Activated CD4-positive, CD25-positive, alpha-beta regulatory T cell (primary cell): Measurements from ENCODE around the gene MARCHF7.
"Not testable (repeated sequence)": the region's sequence is repeated elsewhere in the genome, so short reads cannot be mapped to it uniquely, and the experiment has no call there.

Source experiments
- DNase-seq, 4 experiments: peaks; one replicate each; lab custom pipeline; 2025; lab: John Stamatoyannopoulos, UW

The MARCHF7 gene

DNA sequence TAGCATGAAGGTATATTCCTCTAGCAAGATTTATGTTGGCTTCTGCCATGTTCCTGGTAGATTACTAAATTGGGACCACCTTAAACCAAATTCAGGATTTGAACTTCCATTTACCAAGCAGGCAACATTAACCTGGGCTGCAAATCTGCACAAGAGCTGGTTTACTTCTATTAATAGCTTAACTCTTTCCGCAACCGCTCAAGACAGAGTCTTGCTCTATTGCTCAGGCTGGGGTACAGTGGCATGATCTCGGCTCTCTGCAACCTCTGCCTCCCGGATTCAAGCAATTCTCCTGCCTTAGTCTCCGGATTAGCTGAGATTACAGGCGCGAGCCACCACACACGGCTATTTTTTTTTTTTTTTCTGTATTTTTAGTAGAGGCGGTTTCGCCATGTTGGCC is 8.4 kb downstream of the MARCHF7 start:
- DNase-seq = no peak

DNA sequence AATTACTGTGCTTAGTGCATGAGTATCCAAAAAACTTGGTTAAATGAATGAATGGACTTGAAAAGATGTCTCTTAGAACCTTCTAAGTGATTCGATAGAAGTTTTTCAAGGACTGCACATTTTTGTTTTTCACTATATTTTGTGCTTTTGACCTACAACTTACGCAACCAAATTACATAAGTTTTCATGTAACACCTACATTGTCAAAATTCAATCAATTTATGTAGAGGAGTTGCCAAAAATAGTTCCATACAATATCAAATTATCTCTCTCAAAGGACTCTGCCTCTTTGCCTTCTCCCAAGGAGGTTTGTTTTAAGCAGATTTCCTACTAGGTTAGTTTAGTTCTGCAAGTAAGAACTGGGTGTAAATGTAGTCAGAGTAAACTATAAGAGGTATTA is 10.3 kb downstream of the MARCHF7 start:
- DNase-seq = no peak

DNA sequence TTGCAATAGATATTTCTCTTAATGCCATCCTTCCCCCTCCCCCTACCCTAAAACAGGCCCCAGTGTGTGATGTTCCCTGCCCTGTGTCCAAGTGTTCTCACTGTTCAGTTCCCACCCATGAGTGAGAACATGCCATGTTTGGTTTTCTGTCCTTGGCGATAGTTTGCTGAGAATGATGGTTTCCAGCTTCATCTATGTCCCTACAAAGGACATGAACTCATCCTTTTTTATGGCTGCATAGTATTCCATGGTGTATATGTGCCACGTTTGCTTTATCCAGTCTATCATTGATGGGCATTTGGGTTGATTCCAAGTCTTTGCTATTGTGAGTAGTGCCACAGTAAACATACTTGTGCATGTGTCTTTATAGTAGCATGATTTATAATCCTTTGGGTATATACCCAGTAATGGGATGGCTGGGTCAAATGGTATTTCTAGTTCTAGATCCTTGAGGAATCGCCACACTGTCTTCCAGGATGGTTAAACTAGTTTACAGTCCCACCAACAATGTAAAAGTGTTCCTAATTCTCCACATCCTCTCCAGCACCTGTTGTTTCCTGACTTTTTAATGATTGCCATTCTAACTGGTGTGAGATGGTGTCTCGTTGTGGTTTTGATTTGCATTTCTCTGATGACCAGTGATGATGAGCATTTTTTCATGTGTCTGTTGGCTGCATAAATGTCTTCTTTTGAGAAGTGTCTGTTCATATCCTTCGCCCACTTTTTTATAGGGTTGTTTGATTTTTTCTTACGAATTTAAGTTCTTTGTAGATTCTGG is 12.7 kb downstream of the MARCHF7 start:
- not testable (repeated sequence) for DNase-seq

DNA sequence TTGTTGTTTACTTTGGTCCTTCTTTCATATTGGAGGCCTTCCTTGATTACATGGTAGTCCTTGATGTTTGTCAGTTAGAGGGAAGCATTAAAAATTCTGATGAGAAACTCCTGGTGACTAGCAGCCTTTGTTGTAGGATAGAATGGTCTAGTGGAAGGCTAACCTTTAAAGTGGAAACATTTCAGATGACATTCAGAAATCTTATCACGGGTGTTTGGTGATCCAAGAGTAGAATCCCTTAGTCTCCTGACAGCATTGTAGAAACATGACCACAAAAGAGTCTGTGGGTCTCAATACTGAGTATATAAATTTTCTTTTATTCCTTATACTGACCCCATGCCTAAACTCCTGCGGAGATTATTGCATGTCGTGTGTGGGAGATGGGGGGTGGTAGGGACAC is 13.4 kb downstream of the MARCHF7 start:
- no peak for DNase-seq

DNA sequence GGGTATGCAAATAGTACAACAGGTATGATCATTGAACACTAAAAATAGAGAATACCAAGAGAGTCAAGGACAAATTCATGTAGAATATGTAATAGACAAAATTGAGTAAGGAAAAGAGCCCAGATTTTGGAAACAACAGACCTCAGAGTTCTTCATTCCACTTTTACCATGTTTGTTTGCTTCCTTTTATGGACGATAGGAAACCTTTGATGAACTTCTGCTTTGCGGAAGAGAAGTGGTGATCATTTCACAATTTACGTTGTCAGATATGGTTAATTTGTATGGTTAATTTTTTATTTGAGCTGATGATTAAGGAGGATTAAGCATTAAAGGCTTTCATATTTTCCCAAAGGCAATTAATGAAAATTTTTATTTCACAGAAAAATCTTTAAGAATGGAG is 16.3 kb downstream of the MARCHF7 start:
- DNase-seq = no peak

DNA sequence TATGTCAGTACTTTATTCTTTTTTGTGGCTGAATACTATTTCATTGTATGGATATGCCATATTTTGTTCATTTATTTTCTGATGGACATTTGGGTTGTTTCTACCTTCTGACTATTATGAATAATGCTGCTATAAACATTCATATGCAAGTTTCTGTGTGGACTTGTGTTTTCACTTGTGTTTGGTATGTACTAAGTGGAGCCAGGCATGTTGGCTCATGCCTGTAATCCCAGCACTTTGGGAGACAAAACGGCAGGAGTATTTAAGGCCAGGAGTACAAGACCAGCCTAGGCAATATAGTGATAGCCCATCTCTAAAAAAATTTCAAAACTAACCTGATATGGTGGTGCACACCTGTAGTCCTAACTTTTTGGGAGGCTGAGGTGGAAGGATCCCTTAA is 23.3 kb downstream of the MARCHF7 start:
- DNase-seq = no peak

DNA sequence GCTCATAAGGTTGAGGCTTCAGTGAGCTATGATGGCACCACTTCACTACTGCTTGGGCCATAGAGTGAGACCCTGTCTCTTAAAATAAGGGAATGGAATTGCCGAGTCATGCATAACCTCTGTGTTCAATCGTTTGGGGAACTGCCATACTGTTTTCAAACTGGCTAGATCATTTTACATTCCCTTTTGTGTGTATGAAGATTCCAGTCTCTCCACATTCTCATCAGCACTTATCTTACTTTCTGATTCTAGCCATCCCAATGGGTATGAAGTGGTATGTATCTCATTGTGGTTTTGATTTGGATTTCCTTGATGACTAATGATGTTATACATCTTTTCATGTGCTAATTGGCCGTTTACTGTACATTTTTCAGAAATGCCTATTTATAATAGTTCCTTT is 23.7 kb downstream of the MARCHF7 start:
- no peak for DNase-seq

DNA sequence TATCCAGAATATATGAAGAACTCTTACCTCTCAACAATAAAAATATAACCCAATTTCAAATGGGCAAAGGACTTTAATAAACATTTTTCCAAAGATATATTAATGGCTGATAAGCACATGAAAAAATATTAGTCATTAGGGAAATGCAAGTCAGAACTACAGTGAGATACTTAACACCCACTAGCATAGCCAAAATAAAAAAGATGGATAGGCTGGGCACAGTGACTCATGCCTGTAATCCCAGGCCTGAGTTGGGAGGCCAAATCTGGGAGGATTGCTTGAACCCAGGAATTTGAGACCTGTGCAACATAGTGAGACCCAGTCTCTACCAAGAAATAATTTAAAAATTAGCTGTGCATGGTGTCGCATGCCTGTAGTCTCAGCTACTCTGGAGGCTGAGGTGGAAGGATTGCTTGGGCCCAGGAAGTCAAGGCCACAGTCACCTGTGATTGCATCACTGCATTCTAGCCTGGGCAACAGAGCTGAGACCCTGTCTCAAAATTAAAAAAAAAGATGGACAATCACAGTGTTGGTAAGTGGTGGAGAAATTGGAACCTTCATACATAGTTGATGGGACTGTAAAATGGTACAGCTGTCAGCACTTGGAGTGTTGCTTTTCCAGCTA is 25.1 kb downstream of the MARCHF7 start:
- DNase-seq = no peak

DNA sequence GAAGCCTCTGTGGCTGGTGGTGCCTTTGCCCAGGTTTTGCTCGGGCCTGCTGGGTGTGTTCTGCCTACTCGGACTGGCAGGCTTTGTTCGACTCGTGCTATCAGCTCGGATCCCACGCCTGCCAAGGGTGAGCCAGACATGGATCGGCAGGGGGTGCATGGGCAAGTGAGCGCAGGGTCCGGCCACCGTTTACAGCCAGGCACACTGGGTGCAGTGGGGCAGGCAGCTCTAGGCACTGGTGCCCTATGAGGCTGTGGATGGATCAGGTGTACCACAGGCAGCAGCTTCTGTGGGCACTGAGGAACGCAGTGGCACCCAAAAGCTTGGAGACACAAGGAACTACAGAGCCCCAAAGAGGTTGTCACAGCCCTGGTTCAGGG is 25.6 kb downstream of the MARCHF7 start:
- DNase-seq = no peak

DNA sequence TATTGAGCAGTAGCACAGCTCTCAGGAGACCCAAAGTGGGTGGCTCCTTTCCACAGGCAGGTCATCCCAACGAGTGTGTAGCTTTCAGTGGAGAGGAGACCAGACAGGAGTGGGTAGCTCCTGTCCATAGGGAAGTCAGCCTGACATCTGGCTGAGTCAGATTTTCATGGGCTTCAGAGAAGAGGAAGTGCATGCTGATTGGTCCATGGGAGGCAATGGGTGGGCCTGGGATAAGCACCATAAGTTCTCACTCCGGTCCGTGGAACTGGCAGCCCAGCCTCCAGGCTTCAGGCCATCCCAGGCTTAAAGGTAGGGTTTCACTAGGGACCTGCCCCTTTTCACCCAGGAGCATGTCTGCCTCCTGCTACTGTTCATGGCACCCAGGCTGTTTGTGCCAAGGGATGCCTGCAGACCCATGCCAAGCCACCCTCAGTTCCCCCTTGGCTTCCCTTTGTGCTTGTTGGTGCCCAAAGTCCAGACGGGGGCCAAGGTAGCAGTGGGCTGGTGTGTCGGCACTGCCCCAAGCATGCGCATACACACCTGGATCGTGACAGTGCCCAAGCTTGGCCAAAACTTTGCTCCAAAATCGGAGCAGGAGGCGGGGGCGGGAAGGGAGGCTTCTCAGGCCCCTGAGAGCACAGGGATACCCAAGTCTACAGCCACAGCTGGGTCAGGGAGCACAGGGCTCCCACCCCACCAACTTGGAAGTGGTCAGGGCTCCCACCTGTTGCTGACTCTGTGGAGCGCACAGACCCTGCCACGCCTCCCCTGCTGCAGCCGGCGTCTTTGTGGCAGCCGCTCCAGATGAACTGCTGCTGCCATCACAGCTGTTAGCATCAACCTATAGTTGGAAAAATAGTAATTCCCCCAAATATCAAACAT is 26.4 kb downstream of the MARCHF7 start:
- no peak for DNase-seq

DNA sequence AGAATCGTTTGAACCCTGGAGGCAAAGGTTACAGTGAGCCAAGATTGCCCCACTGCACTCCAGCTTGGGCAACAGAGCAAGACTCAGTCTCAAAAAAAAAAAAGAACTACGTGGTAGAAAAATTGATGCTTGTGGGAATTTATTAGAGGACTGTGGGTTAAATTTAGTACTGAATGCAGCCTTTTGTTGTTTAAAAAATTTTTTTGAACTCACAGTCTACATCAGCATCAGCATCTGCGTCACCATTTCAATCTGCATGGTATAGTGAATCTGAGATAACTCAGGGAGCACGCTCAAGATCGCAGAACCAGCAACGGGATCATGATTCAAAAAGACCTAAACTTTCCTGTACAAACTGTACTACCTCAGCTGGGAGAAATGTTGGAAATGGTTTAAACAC is 30.5 kb downstream of the MARCHF7 start:
- no peak for DNase-seq

DNA sequence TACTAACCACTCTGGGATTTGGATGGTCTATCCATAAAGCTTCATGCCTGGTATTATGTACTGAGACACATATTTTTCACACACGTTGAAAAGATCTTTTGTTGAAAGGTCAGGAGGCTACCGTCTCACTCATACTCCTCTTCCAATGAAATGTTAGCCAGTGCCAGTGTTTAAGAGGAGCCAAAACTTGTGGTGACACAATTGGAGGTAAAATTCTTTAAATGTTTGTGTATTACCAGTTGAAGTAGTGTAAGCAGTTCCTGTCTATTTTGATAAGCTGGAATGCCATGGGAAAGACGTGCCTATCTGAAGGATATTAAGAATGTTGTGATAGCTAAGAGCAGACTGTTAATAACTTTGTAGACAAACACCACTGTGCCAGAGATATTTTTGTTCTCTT is 32.1 kb downstream of the MARCHF7 start:
- no peak for DNase-seq

DNA sequence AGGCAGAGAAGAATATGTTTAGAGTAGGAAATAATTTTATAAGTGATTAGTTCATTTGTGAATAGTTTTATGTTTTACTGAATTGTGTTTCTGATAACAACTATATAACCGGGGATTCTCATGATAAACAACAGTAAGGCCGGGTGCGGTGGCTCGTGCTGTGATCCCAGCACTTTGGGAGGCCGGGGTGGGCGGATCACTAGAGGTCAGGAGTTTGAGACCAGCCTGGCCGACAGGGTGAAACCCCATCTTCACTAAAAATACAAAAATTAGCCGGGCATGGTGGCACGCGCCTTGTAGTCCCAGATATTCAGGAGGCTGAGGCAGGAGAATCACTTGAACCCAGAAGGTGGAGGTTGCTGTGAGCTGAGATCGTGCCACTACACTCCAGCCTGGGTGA is 32.9 kb downstream of the MARCHF7 start:
- DNase-seq = not testable (repeated sequence)

DNA sequence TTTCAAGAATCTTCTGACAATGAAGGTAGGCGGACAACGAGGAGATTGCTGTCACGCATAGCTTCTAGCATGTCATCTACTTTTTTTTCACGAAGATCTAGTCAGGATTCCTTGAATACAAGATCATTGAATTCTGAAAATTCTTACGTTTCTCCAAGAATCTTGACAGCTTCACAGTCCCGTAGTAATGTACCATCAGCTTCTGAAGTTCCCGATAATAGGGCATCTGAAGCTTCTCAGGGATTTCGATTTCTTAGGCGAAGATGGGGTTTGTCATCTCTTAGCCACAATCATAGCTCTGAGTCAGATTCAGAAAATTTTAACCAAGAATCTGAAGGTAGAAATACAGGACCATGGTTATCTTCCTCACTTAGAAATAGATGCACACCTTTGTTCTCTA is 35.8 kb downstream of the MARCHF7 start:
- DNase-seq = no peak

DNA sequence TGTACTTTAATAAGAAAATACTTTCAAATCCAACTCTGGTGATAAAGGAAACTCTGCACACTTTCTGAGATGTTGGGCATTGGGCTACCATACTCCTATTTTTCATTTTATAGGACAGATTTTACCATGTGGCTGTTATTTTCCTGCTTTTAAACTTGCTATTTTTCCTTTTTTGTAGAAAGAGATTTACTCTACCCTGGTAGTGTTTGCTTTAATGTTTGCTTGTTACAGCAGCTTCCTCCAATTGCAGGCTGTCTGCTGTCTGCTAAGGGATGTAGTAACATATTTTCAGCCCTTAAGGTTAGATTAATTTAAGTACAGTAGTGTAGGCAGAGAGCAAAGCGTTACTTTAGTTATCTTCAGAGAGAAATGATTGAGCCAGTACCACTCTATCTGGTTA is 38.6 kb downstream of the MARCHF7 start:
- DNase-seq = no peak

DNA sequence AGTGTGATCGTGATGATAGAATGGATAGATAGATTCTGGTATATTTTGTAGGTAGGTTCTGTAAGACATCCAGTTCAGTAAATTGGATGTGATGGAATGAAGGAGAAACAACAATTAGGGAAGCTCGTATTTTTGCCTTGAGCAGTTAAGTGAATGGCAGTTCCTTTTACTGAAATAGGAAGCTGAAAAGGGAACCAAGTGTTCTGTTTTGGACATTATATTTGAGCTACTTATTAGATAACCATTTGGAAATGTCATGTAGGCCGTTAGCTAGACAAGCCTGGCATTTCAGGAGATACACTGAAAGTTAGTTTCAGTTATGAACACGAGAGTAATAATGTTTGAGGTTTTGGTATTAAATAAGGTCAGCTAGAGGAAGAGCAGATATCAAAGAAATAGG is 41.5 kb downstream of the MARCHF7 start:
- no peak for DNase-seq

DNA sequence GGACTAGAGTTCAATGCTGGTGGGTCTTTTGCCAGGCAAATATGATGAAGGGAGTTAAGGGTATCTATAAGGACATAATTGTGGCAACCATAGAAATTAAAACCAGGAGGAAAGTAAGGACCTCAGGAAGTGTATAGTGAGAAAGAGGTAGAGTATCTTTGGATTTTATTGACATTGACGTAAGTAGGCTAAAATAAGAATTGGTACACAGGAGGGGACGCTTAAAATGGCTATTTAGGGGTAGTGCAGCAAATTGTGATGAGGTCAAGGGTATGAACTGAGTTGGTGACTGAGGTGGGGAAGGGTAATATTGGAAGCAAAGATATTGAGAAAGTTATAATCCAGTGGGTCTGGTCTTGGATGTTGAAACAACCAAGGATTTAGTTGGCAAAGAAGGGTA is 42.7 kb downstream of the MARCHF7 start:
- DNase-seq = no peak

DNA sequence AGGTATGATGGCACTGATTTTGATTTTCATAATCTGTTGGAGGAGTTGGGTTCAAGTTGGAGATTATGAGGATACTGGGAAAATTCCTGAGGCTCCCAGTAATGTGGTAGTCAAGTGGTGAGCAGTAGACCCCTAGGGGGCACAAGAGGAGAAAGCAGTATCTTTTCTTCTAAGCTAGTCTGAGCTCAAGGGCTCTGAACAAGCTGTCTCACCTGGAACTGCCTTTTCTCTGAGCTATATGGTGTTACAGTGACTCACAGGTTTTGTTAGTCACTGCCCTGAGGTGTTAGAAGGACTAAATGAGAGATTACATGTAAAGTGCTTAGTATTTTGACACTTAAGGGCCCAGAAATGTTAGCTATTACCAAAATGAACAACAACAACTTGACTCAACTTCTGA is 43.5 kb downstream of the MARCHF7 start:
- no peak for DNase-seq

DNA sequence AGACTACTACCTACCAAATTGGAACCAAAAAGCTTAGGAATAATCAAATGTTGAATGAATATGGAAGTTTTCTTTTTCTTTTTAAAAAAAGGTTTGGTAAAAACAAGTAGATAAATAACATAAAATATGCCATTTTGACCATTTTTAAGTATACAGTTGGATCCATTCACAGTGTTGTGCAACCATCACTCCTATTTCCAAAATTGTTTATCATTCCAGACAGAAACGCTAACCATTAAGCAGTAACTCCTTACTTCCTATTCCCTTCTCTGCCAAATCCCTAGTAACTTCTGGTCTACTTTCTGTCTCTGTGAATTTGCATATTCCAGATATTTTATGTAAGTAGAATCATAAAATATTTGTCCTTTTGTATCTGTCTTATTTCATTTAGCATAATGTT is 45.9 kb downstream of the MARCHF7 start:
- no peak for DNase-seq

DNA sequence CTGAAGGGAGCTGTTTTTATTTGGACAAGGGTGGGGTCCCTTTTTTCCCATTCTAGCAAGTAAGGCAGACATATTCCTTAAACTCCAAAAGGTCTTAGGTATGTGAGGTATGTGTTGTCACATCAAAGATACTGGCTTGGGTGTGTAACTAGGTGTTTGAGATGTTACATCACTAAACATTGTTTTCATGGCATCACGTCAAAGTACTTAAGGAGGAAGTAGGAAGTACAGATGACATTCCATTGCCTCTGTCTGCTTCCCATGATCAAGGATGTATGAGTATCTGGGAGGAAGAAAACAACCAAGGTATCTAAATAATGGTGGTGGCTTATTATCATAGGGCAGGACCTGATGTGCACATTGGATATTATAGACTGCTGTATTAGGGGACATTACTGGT is 46.4 kb downstream of the MARCHF7 start:
- DNase-seq = no peak

DNA sequence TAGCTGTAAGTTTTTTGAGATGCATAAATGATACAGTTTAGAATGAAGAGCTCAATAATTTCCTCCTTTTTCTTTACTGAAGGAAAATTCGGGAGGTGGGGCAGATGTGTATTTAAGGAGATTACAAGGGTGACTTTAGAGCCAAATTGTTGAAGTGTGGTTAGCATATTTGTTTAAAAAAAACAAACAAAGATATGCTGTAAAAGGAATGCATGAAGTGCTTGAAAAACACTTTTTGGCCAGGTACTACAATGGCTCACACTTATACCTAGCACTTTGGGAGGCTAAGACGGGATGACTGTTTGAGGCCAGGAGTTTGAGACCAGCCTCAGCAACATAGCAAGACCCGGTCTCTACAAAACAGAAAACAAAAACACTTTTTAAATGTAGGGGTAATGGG is 47.3 kb downstream of the MARCHF7 start:
- DNase-seq = no peak

DNA sequence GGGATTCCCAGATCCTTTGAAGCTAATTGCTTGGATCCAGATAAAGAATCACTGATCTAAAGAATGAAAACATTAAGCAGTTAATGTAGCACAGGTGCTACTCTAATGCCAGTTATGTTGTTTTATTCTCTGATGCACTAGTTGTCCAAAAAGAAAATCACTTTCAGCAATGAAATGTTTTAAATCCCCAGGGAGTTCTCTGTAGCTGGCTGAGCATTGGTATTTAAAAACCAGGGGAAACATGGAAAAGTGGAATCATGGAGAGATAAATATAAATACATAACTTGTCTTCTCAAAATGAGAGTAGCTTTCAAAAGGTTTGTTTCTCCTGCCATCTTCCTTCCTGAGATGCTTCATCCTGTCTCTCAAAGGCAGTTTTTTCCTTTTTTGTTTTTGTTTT is 48.0 kb downstream of the MARCHF7 start:
- DNase-seq = no peak

DNA sequence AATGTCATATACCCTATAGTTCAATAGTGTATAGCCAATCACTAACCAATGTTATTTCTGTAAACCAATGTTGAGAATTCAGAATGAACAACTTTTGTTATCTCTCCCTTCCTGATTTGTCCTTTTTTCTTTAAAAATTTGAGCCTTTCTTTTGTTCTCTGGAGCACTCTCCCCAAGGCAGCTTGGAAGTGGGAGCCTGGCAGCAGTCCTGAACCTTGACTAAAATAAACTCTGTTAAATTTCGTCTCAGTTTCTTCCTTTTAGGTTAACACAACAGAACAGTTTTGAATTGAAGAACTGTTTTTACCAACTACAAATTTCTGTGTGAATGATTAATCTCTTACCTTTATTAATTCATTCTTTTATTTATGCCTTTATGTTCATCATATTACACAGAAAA is 49.8 kb downstream of the MARCHF7 start:
- no peak for DNase-seq
